Measurements from ENCODE around the gene NARF.

- TF ChIP-seq CTCF (conservative IDR thresholded peaks at IDR 0.05; ENCODE audit: low read depth, low read length) = no peak
- TF ChIP-seq EZH2 (IDR thresholded peaks at IDR 0.05; ENCODE audit: low read length, unreplicated experiment) = no peak
- no peak for TF ChIP-seq EZH2phosphoT487 (IDR thresholded peaks at IDR 0.05; ENCODE audit: borderline replicate concordance, low read length)
Observed at GRCh38 chr17:82445542-82445941, 13.0 kb upstream of the NARF start.
